HG03060 (cell line): ENCODE data around the gene SMG5.

Experiments
- ATAC-seq: cut with Tn5 transposase; IDR thresholded peaks from one replicate; pipeline ENCODE4 v1.9.1; 2021; ENCODE audit warnings: low read depth, moderate number of reproducible peaks; ENCODE audit not compliant: unreplicated experiment

Gene SMG5

GRCh38 chr1:156283521-156283920, 896 bp upstream of the SMG5 start:
- ATAC-seq = no peak

GRCh38 chr1:156281693-156282478, 739 bp downstream of the SMG5 start:
- no peak for ATAC-seq

- ATAC-seq = peak; percentile 59
These were observed 1.3 kb downstream of the SMG5 start for GRCh38 chr1:156281281-156281680.

DNA sequence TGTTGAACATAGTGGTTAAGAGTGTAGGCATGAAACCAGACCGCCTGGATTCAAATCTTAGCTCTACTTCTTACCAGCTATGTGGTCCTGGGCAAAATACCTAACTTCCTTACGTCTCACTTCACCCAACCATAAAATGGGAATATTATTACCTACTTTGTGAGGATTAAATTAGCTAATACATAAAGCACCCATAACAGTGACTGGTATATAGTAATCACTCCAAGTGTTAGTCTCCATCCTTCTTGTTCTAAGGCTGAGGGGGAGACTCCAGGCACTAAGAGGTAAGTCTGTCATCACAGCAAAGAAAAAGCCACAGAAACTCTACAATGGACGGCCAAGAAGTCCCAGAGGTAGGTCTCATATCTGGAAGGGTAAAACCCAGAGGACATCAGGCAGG, 2.8 kb downstream of the SMG5 start:
- ATAC-seq = no peak

- ATAC-seq = no peak
These were observed 5.7 kb downstream of the SMG5 start for GRCh38 chr1:156276966-156277381.

GRCh38 chr1:156276532-156276931, 6.1 kb downstream of the SMG5 start:
- no peak for ATAC-seq

DNA sequence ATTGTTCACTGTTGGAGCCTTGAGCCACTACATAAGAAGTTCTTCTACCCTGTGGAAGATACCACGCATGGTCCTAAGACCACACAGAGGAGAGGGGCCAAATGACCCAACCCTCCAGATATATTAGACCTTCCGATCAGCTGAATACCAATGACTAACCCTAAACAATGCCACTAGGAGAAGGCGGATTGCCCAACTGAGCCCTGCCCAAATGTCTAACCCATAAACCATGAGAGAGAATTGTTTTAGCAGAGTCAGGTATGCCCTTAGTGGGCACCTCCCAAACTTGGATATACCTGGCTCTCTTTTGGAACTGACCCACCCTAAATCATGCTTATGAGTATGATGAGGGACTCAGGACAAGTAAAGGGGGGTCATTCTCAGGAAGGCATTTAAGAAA, 12.3 kb downstream of the SMG5 start:
- ATAC-seq = no peak

DNA sequence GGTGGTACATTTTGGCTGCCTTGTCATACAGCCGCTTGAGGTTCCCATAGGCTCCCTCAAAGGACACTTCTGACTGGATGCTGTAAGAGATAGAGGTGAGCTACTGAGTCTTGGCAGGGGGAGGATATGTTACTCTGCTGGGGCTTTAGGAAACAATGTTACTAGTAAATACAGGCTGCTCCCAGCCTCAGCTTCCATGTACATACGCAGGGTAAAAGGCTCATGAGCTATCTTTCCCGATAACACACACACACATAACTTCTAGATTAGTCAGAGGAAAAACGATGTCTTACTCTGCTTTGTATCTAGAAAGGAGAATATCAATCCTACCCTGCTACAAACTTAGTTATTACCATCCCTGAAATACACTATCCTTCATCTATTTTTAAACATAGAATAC, 14.3 kb downstream of the SMG5 start:
- no peak for ATAC-seq

DNA sequence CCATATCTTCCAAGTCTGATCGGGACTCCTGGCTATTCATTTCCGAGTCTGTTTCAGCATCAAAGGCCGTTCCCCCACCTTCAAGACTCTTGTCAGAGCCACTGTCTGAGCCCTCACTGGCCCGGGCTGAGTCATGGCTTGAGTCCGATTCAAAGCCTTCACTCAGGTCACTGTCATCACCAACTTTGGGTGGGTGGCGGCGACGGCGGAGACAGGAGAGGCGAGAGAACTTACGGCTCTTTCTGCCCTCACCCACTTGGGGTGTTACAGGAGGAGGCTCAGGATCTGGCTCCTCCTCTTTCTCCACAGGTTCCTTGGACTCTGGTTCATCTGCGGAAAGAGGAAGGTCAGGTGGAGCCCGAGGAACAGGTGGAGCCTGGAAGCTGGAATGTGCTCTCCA, 16.6 kb downstream of the SMG5 start:
- no peak for ATAC-seq

DNA sequence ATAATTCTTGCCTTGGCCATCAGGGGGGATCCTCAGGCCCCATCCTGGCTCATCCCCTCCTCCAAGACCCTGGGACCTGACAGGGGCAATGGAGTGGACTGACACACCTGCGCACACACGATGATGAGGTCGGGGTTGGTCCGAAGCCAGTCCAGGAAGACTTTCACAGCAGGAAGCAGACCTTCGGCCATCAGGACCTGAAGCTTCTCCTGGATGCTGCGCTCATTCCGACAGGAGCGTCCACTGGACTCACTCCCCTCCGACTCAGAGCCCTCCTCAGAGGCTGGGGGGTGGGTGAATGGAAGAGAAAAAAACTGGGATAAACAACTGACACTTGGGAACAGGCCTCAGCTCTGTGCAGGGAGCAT, 19.4 kb downstream of the SMG5 start:
- no peak for ATAC-seq

DNA sequence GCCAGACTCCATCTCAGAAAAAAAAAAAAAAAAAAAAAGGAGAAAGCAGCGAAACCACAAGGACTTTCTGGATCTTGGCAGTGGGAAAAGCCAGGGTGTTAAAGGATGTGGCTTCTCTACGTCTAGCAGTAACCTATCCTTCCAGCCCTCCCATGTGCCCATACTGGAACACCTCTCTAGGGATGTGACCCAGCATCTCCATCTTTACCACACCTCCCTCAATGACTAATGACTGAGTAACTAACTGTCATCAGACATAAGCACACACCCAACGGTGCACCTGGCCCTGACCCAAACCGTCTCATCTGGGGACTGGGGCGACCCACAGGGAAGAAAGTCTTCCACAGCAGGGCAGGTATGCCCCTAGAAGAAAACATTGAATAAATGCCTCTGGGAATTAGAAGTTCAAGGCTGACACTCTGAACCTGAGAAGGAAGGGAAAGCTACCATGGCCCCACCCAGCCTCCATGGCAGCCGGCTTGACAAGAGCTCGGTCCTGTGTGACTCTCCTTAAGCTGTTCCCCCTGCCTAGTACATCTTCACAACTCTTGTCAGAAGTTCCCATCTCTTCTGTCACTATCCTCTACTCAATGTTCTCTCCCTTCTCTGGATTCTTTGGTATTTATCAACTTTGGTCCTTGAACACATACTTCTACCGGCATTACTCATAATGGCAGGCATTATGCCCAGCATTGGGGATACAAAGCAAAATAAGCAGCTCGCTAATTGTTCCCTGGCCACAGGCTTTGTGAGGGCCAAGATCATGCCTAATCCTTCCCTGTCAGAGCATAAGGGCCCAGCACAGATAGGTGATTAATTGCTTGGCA, 20.0 kb downstream of the SMG5 start:
- ATAC-seq = no peak

GRCh38 chr1:156260896-156261295, 21.7 kb downstream of the SMG5 start:
- no peak for ATAC-seq

DNA sequence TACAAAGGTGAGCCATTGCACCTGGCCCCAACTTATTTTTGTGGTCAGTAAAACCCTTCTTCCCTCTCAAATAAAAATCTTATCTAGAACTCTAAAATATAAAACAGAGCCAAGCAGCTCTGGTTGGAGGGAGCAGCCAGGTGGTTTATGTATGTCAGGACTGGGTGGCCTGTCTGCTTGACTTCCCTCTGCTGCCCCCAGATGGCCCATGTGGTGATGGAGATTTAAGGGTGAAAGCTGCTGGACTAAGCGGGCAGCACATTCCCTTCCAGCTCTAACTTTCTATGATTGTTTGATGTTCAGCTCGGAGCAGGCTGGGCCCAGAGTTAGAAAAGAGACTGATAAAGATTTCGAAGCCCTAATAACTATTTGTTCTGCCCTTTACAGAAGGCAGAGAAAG, 22.8 kb downstream of the SMG5 start:
- no peak for ATAC-seq

DNA sequence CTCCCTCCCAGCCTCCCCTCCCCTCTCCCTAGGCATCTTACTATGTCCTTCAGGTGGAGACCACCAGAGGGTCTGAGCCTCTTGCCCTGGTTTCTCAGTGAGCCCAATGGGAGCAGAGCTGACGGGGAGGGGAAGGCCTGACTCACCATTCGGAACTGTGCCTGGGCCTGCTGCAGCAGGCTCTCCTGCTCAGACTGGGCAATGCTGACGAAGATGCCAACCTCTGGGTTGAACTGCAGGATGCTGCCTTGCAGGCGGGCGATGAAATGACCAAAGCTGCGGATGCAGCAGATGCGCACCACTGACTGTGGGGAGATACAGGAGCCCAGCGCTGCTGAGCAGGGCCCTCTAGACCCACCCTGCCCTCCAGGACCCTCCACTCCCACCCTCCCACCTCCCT, 23.8 kb downstream of the SMG5 start:
- no peak for ATAC-seq

DNA sequence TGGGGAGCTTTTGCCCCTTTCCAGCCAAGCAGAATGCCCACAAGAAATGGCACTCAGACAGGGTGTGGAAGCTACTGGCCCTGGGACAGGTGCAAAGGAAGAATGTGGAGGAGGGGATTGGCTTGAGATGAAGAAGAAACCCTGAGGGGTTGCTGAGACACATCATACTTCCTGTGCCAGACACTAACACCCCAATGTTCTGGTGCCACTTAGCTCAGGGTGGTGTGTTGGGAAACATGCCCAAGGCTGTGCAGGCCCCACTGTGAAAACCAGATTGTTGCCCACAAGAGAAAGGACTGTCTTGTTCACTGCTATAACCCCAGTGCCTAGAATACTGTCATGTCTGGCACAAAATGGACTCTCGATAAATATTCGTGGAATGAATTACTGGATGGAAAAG, 24.9 kb downstream of the SMG5 start:
- no peak for ATAC-seq

- no peak for ATAC-seq
These were observed 29.0 kb downstream of the SMG5 start for GRCh38 chr1:156253634-156254033.

GRCh38 chr1:156251527-156251926, 31.1 kb downstream of the SMG5 start:
- no peak for ATAC-seq

DNA sequence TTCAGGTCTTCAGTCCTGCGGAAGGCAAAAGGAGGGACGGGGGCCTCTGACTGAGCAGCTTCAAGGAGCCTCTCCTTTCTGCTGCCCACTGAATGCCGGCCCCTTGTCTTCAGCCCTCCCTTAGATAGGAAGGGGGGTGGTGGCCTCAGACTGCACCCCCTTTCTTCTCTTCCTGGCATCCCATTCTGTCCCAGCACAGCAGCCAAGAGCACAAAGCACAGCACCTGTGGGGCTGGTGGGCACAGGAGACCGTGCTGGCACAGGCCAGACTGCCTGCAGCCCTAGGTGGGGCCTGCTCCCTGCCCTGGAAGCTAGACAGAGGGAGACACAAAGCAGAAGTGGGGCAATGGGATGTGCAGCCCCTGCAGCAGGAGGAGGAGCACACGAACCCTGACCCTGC, 33.0 kb downstream of the SMG5 start:
- ATAC-seq = no peak

DNA sequence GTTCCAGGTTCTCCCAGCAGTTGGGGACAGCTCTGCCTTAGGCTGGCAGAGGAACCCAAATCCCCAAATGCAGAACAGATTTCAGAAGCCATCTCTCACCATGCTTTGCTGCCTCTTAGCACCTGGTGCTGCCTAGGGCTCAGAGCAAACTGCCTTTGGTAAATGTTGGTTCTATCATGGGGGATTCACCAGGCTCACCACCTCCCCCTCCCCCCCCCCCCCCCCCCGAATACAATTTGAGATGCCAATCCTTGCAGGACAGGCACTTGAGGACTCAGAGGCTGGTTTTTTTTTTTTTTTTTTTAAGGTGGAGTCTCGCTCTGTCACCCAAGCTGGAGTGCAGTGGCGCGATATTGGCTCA, 34.3 kb downstream of the SMG5 start:
- ATAC-seq = no peak

GRCh38 chr1:156247460-156248322, 34.9 kb downstream of the SMG5 start, which contains the start of gene PAQR6:
TSS of gene PAQR6 (minus strand) at chr1:156248056. CDS start at chr1:156246731, 1,325 bp downstream.
- ATAC-seq = no peak
